CD4-positive, alpha-beta T cell treated with Interleukin-21 for 1 hour (primary cell): Measurements from ENCODE around the gene MACROH2A2.
"Not testable (repeated sequence)": the region's sequence is repeated elsewhere in the genome, so short reads cannot be mapped to it uniquely, and the experiment has no call there.

Experiments
- DNase-seq: peaks from one replicate; pipeline ENCODE4 v3.0.0-alpha.2; 2020

MACROH2A2 gene

GRCh38 chr10:70052462-70053217, at the start of gene MACROH2A2:
MACROH2A2 (plus strand) TSS chr10:70052846; CDS start chr10:70075659, 22,813 bp downstream.
- DNase-seq = no peak

GRCh38 chr10:70007116-70007820, 45.4 kb upstream of the MACROH2A2 start:
- DNase-seq = no peak

DNA sequence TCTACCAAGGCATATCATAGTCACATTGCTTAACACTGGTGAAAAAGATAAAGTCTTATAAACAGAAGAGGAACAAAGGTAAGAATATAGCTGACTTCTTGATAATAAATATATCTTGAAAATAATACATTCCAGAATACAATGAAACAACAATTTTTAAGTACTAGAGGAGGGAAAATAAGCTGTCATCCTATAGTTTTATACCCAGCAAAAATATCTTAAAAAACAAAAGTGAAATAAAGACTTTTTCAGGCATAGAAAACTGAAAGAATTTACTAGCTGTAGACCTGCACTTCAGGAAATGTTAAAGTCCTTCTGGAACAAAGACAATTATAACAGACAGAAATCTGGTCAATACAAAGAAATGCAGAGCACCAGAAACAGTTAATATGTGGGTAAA, 21.4 kb upstream of the MACROH2A2 start:
- no peak for DNase-seq

GRCh38 chr10:70032667-70033289, 19.9 kb upstream of the MACROH2A2 start:
- DNase-seq = no peak

GRCh38 chr10:70034232-70034631, 18.4 kb upstream of the MACROH2A2 start:
- no peak for DNase-seq

DNA sequence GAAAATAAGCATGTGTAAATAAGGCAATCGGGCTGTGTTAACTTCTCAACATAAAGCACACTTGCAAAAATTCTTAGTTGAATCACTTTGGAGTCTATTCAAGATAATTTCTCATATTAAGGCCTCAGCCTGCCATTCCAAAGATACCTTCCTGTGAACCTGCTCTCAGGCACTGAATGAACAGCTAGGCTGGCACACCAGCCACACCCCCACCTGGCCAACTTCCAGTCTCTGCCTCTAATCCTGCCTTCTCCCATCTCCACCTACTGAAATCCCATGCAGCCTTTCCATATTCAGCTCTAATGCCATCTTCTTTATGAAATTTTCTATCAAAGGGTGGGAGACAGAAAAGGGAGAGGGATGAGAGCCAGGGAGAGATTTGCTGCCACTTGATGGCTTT, 17.1 kb upstream of the MACROH2A2 start:
- DNase-seq = no peak

DNA sequence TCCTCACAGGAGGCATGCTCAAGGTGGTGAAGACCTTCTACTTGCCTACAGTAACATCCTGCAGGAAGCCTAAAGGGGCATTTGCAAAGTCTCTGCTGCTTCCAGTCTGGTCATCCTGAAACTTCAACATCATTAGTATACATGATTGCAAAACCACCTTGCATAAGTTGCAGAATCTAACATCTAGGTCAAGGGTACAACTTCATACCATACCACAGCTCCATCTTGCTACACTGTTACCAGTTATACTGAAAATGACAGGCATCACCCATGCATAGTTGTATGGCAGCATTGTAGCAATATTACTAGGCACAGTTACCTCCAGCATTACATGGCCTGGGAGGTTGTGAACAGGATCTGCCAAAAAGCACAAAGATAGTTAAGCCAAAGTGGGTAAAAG, 13.7 kb upstream of the MACROH2A2 start:
- no peak for DNase-seq

GRCh38 chr10:70041016-70041415, 11.6 kb upstream of the MACROH2A2 start:
- DNase-seq = no peak

- not testable (repeated sequence) for DNase-seq
These were observed 10.9 kb upstream of the MACROH2A2 start for GRCh38 chr10:70041739-70042138.

DNA sequence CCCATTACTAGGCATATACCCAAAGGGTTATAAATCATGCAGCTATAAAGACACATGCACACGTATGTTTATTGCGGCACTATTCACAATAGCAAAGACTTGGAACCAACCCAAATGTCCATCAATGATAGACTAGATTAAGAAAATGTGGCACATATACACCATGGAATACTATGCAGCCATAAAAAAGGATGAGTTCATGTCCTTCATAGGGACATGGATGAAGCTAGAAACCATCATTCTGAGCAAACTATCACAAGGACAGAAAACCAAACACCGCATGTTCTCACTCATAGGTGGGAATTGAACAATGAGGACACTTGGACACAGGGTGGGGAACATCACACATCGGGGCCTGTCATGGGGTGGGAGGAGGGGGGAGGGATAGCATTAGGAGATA, 5.6 kb upstream of the MACROH2A2 start:
- DNase-seq = not testable (repeated sequence)

DNA sequence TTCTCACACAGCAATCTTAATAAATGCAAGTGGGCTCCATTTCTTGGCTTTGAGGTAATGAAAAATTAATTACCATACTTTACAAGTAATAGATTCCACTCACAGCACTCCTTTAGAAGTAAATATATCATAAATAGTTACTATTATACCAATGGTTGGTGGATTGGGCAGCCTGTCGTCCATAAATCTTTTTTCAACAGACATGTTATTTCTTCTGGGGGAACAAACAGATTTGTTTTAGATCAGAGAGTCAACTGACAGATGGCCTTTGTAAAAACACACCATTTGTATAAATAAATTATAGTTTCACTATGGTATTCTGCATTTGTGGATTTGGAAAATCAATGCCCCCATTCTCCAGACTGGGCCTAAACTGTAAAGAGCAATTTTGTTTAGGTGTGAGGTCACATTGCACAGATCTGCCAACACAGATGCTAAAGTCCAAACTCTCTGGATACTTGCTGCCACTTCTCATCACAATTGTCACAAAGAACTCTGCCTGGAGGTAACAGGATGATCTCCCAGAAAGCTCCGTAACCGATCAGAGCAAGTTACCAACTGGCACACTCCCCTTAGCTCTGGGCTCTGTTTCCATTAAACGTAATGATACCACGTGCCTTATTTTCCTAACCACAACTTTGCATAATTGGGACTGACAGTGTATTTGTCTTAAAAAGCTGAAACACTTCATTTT, 4.5 kb upstream of the MACROH2A2 start:
- no peak for DNase-seq

- DNase-seq = no peak
These were observed 798 bp upstream of the MACROH2A2 start for GRCh38 chr10:70051848-70052247.

DNA sequence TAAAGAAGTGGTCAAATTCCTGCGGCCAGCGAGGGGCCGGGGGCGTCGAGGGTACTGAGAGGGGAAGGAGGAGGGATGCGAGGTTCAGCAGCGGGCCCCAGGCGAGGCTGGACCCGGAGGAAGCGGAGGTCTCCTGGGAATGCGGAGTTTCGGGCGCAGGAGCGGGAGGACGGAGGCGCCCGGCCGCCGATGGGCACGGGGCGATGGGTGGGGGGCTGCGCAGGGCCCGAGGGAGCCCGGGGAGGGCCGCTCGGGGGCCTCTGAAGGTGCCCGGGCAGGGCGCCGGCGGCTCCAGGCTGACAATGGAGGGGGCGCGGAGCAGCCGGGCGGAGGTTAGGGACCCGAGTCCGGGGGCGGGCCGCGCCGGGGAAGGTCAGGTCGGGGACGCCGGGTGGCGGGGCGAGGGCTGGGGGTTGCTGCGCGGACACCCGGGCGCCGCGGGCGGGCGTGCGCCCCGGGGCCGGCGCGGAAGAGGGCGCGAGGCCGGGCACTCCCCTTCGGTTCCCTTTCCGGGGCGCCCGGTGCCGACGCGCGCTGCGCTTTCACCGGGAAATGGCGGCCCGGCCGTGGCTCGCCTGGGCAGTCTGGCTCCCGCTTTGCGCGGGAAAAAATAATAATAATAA, 683 bp downstream of the MACROH2A2 start:
- no peak for DNase-seq

GRCh38 chr10:70053841-70054288, 1.2 kb downstream of the MACROH2A2 start:
- no peak for DNase-seq

GRCh38 chr10:70054902-70055301, 2.3 kb downstream of the MACROH2A2 start:
- DNase-seq = no peak

DNA sequence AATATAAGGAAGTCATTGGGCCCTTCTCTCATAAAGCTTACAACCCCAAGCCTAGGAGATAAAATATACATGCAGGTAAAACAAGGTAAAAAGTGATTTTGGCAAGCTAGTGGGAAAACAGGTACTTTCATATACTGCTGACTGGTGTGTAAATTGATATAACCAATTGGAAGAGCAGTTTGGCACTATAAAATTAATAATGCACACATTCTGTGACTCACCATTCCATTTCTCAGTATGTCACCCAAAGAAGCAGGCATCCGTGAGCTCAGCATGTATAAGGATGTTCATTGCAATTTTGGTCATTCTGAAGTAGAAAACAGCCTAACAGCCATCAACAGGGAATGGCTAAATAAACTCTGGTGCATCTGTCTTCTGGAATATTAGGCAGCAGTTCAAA, 2.9 kb downstream of the MACROH2A2 start:
- no peak for DNase-seq

DNA sequence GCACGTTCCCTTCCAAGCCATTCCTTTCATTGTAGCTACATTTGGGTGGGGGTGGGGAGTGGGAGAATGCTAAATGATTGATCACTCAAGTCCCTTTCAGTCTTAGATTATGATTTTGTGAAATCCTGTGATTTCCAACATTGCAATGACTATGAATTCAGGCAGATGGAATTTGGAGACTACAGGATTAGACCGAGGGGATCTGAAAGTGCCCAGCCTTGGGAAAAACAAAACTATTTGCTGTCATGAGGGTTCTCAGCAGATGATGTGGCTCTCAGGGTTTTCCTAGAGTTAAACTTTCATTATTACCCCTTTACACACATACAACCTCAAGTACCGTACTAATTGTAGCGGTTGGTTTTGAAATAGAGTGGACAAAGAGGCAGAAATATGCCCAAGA, 4.7 kb downstream of the MACROH2A2 start:
- DNase-seq = no peak

DNA sequence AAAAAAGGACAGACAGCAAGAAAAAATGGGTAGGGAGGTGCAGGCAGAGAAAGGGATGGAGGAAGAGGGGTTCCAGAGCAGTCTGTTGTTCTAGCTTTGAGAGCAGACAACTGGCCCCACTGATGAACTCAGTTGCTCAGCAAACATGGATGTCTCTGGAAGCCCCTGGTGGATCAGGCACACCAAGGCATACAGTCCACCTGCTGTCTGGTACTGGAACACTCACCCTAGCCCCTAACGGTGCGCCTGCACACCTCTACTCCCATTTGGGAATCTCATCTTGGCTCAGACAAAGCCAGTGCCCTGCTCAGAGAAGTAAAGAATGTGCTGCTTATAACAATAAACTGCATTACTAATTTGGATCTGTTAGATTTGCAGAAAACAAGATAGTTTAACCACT, 7.7 kb downstream of the MACROH2A2 start:
- DNase-seq = no peak

DNA sequence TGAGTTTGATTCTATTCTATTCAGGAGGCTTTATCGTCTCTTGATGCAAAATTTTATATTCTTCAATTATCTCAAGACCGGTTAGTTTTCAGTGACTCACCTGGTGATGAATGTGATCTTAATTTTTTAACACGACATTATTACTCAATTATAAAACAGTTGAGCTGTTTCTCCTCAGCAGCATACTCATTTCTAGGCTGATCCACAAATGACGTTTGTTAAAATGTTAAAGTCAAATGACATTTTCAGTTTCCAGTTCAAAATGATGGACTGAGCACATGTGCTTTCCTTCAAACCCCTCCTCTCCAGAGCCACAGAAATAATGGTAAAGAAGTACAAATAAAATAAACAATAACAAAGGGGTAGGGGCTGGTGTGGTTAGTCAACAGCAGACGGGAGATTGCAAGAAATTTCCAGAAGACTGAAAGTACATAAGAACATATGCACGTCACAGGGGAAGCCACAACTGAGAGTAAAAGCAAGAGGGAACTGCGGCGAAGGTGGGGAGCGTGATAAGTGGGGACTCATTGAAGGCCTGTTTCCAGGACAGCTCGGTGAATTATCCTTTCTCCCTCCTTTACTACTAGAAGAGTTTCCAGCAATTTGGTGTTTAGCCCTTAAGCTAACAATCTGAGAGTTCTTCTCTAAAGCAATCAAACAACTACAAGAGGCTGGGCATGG, 10.9 kb downstream of the MACROH2A2 start:
- DNase-seq = no peak

DNA sequence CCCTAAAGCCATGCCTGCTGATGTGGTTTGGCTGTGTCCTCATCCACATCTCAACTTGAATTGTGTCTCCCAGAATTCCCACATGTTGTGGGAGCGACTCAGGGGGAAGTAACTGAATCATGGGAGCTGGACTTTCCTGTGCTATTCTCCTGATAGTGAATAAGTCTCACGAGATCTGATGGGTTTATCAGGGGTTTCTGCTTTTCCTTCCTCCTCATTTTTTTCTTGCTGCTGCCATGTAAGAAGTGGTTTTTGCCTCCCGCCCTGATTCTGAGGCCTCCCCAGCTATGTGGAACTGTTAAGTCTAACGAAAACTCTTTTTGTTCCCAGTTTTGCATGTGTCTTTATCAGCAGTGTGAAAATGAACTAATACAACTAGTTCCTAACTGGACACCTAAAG, 11.8 kb downstream of the MACROH2A2 start:
- DNase-seq = no peak

DNA sequence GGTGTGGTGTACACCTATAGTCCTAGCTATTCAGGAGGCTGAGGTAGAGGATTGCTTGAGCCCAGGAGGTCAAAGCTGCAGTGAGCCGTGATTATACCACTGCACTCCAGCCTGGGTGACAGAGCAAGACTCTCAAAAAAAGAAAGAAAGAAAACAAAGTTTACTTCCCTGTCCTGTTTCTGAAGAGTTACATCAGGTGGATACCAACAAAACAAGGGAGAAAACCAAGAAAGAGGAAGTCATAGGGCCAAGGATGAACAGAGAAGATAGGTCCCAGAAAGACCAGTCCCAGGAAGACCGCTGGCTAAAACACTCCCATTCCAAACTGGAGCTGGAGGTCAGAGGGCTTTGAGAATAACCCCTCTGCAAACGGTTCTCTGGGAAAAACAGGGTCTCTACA, 13.5 kb downstream of the MACROH2A2 start:
- no peak for DNase-seq

DNA sequence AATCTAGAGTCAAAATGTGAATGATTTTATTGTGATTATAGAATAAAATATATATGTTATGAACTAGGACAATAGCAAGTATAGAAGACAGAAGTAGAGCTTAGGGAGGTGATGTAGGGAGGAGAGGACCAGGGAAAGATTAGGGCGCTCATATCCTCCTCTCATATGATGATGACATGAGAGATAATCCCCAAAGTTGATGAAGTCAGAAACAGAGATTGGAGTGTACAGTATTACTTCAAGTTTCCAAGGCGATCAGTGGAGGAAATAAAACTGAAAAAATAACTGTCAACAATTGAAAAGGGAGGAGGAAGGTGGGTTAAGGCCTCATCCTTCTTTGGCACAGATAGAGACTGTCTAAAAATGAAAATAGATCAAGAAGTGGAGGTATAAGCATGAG, 14.9 kb downstream of the MACROH2A2 start:
- no peak for DNase-seq
